PC-9 (cell line): Measurements from ENCODE around the gene SLC22A13.

ENCODE experiments used
- CTCF ChIP-seq: fragments of 200-600 bp; sonication (generic); conservative IDR thresholded peaks from 2 replicates; pipeline ENCODE4 v1.6.1; 2017; ENCODE audit warnings: mixed run types, antibody characterized with exemption, mild to moderate bottlenecking, moderate library complexity
- EZH2 ChIP-seq: fragments of 200-600 bp; sonication (generic); IDR thresholded peaks from 2 replicates; pipeline ENCODE4 v1.8.0; 2017; ENCODE audit warnings: antibody characterized with exemption, low read depth

DNA sequence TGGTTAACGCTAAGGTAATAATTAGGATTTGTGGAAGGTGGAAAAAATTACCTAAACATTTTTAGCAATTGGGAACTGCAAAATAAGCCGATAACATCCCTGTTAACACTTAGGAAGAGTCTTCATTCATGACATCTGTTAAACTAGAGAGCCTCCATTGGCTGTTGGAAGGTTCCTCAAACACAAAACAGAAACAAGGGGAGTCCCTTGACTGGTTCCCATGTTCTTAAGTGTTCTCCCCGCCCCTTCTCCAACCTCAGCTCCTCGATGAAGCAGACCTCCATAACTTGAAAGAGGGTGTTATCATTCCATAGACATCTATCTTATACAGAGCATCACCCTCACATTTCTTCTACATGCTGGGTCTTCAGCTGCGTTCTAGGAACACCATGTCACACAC, 2.5 kb downstream of the SLC22A13 start:
- TF ChIP-seq CTCF: no peak
- no peak for TF ChIP-seq EZH2
